Ascending aorta (tissue), 2 donors: Measurements from ENCODE around the gene ADGRB2. TPM values are rescaled to one million over a fixed set of nuclear protein-coding genes. Genes with fewer than 3 reads are reported as not detected.

ENCODE experiments used
- DNase-seq, 2 donors: peaks; one replicate each; pipeline ENCODE4 v3.0.0-alpha.2; 2019; ENCODE audit warnings: low spot score in 2 of 2
- H3K27ac ChIP-seq, 2 donors: fragments of 200-600 bp; sonication (generic); one replicate each; pipeline ENCODE4 v1.5.1; 2016 to 2017; ENCODE audit warnings: mild to moderate bottlenecking in 1 of 2
- H3K27me3 ChIP-seq: fragments of 200-600 bp; sonication (generic); one replicate; pipeline ENCODE4 v1.5.1; 2017
- H3K36me3 ChIP-seq, 2 donors: fragments of 200-600 bp; sonication (generic); one replicate each; pipeline ENCODE4 v1.5.1; 2016
- H3K4me1 ChIP-seq, 2 donors: fragments of 200-600 bp; sonication (generic); one replicate each; pipeline ENCODE4 v1.5.1; 2016 to 2017; ENCODE audit warnings: mild to moderate bottlenecking in 1 of 2
- H3K4me3 ChIP-seq, 2 donors: fragments of 200-600 bp; sonication (generic); one replicate each; pipeline ENCODE4 v1.5.1; 2016 to 2017; ENCODE audit warnings: mild to moderate bottlenecking in 1 of 2
- H3K9me3 ChIP-seq, 2 donors: fragments of 200-600 bp; sonication (generic); one replicate each; pipeline ENCODE4 v1.5.1; 2016
- CTCF ChIP-seq, 3 experiments: fragments of 200-600 bp in 2 of 3; fragments of 450-650 bp in 1 of 3; sonication (generic) in 2 of 3; IDR thresholded peaks; one replicate each; pipeline ENCODE4 v1.5.1; 2016 to 2019; ENCODE audit warnings: antibody characterized with exemption in 3 of 3, mild to moderate bottlenecking in 1 of 3, moderate library complexity in 1 of 3
- intact Hi-C: fragments of 100-400 bp; cut with DNase I; formaldehyde crosslinking; loops from one replicate; pipeline ENCODE4 v1.15.1; 2023
- total RNA-seq: library from RNA; depleted of rRNA; stranded (reverse); fragments of >200 nt; gene quantifications from one replicate; pipeline ENCODE4 v1.1.0, GENCODE V29; 2016

Gene ADGRB2
- total RNA-seq, 1 donor from 2014 or later: 1.9 TPM

GRCh38 chr1:31768939-31769704 lies 5.0 kb upstream of the ADGRB2 start:
- Histone ChIP-seq H3K4me1 (peaks cover 7 to 15% of the 10 kb centered on the region in 2 donors), H3K36me3 (no peaks in the 10 kb centered on the region), H3K4me3 (no peak overlapping the region), H3K27ac (no peak overlapping the region), H3K9me3 (no peaks in the 10 kb centered on the region), H3K27me3 (peaks cover 11% of the 10 kb centered on the region)
- no peak for DNase-seq
- intact Hi-C loops: no loop called here
- TF ChIP-seq CTCF (IDR thresholded peaks at IDR 0.05): no peak

GRCh38 chr1:31768407-31768907 lies 4.3 kb upstream of the ADGRB2 start:
- intact Hi-C loops: no loop called here
- DNase-seq: no peak
- peaks cover 10 to 18% of the 10 kb centered on the region in 2 donors for H3K4me1 ChIP-seq
- no peaks in the 10 kb centered on the region for H3K9me3 ChIP-seq
- no peak overlapping the region for H3K4me3 ChIP-seq
- TF ChIP-seq CTCF (IDR thresholded peaks at IDR 0.05): no peak
- H3K27ac ChIP-seq: no peak overlapping the region
- no peaks in the 10 kb centered on the region for H3K36me3 ChIP-seq
- H3K27me3 ChIP-seq: peaks cover 11% of the 10 kb centered on the region

GRCh38 chr1:31767225-31767624 lies 3.1 kb upstream of the ADGRB2 start:
- no peaks in the 10 kb centered on the region for H3K36me3 ChIP-seq
- intact Hi-C loops: no loop called here
- no peak overlapping the region for H3K4me3 ChIP-seq
- no peak overlapping the region for H3K27ac ChIP-seq
- no peaks in the 10 kb centered on the region for H3K9me3 ChIP-seq
- no peak for TF ChIP-seq CTCF (IDR thresholded peaks at IDR 0.05)
- H3K27me3 ChIP-seq: peaks cover under 1% of the 10 kb centered on the region
- no peak for DNase-seq
- peaks cover 11 to 22% of the 10 kb centered on the region in 2 donors for H3K4me1 ChIP-seq

- H3K9me3 ChIP-seq: no peaks in the 10 kb centered on the region
- no peak for TF ChIP-seq CTCF (IDR thresholded peaks at IDR 0.05)
- peaks cover 10 to 28% of the 10 kb centered on the region in 2 donors for H3K4me1 ChIP-seq
- H3K36me3 ChIP-seq: no peaks in the 10 kb centered on the region
- H3K27ac ChIP-seq: no peak overlapping the region
- DNase-seq: no peak
- H3K4me3 ChIP-seq: no peak overlapping the region
- H3K27me3 ChIP-seq: no peaks in the 10 kb centered on the region
- intact Hi-C loops: no loop called here
Observed at GRCh38 chr1:31765516-31765915, 1.4 kb upstream of the ADGRB2 start.

GRCh38 chr1:31765041-31765467 lies 914 bp upstream of the ADGRB2 start:
- peaks cover 10 to 31% of the 10 kb centered on the region in 2 donors for H3K4me1 ChIP-seq
- no peaks in the 10 kb centered on the region for H3K36me3 ChIP-seq
- intact Hi-C loops: no loop called here
- no peaks in the 10 kb centered on the region for H3K9me3 ChIP-seq
- no peak overlapping the region for H3K4me3 ChIP-seq
- no peaks in the 10 kb centered on the region for H3K27me3 ChIP-seq
- H3K27ac ChIP-seq: no peak overlapping the region
- no peak for DNase-seq
- TF ChIP-seq CTCF (IDR thresholded peaks at IDR 0.05): no peak
